Mammary epithelial cell (primary cell): ENCODE results near the gene UPK1B.

Source experiments
- EZH2 ChIP-seq: IDR thresholded peaks from 2 replicates; pipeline ENCODE4 v1.6.1; 2012; ENCODE audit warnings: low read length, inconsistent platforms, borderline replicate concordance
- TF ChIP-seq, protein P1 (sequence below), 2 donors: IDR thresholded peaks in 1 of 2; conservative IDR thresholded peaks in 1 of 2; 2 replicates each; pipeline ENCODE4 v1.5.1; 2011 to 2012; ENCODE audit warnings: inconsistent platforms in 2 of 2, low read length in 2 of 2, mild to moderate bottlenecking in 2 of 2, control low read depth in 1 of 2, low read depth in 1 of 2; ENCODE audit not compliant: insufficient read depth in 1 of 2; ENCODE audit errors: extremely low read depth in 1 of 2

DNA sequence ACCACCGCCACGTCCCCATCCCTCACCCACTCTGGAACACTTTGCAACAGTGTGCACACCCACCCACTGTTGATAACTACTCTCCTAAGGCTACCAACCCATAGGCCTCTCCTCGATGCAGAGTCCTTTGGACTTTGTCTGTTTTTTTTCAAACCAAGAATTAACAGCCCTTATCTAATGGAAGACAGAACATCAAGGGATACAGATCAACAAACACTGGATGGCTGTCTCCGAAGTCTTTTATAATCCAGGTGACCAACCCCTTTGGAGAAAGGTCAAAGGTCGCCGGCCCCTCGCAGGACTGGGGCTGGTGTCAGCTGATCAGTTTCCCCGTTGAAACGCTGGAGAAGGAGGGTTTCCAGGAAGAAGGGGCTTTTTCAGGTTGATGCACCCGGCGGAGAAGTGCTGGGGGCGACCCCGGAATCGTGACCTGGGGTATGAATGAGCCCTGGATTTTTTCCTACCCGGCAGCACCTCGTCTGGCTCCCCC, 66.7 kb downstream of the UPK1B start:
- TF ChIP-seq, protein P1, sequence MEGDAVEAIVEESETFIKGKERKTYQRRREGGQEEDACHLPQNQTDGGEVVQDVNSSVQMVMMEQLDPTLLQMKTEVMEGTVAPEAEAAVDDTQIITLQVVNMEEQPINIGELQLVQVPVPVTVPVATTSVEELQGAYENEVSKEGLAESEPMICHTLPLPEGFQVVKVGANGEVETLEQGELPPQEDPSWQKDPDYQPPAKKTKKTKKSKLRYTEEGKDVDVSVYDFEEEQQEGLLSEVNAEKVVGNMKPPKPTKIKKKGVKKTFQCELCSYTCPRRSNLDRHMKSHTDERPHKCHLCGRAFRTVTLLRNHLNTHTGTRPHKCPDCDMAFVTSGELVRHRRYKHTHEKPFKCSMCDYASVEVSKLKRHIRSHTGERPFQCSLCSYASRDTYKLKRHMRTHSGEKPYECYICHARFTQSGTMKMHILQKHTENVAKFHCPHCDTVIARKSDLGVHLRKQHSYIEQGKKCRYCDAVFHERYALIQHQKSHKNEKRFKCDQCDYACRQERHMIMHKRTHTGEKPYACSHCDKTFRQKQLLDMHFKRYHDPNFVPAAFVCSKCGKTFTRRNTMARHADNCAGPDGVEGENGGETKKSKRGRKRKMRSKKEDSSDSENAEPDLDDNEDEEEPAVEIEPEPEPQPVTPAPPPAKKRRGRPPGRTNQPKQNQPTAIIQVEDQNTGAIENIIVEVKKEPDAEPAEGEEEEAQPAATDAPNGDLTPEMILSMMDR (conservative IDR thresholded peaks at IDR 0.05 in 1 of 2, IDR thresholded peaks at IDR 0.05 in 1 of 2; ENCODE audit: extremely low read depth in 1 of 2, insufficient read depth in 1 of 2, low read depth in 1 of 2, low read length in 2 of 2): no peak
- TF ChIP-seq EZH2: no peak
